ENCODE measurements around the gene GID4. TPM values are rescaled to one million over a fixed set of nuclear protein-coding genes. Genes with fewer than 3 reads are reported as not detected.

GID4 gene
- total and polyA plus RNA-seq, 2 of the 13 experiments (the other 11 are each of a cell fraction or from before 2014, with no cell fraction given): 4.3 to 6.1 TPM

DNA sequence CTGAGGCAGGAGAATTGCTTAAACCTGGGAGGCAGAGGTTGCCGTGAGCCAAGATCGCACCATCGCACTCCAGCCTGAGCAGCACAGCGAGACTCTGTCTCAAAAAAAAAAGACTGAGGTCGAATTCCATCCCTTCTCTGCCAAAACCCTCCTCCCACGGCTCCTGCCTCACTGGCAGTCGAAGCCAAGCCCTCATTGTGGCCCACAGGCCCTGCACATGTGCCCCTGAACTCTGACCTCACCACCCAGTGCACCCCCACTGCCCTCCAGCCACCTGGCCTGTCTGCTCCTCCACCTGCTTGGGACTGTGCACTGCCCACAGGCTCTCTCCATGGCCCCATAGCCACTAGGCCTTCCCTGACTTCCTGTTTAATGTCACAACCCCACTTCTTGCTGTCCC lies 76.3 kb downstream of the GID4 start (continued):
- TF ChIP-seq ZSCAN21 (CRISPR knock-in tag; IDR thresholded peaks at IDR 0.05; ENCODE audit: borderline replicate concordance) (0 out of 2 replicates have a peak, but pooled peaks have one; percentile 44), ZNF260 (CRISPR knock-in tag; IDR thresholded peaks at IDR 0.05; ENCODE audit: borderline replicate concordance, low read depth) (no peak), TFDP2 (CRISPR knock-in tag; IDR thresholded peaks at IDR 0.05) (0 out of 2 replicates have a peak, but pooled peaks have one; percentile 25), NFIC (IDR thresholded peaks at IDR 0.05; ENCODE audit: low read length) (no peak), ZBTB7B (CRISPR knock-in tag; IDR thresholded peaks at IDR 0.05) (no peak), NFKBIZ (CRISPR knock-in tag; IDR thresholded peaks at IDR 0.05) (no peak), TEAD2 (CRISPR knock-in tag; IDR thresholded peaks at IDR 0.05) (no peak), GATAD2A (CRISPR knock-in tag; IDR thresholded peaks at IDR 0.05) (peak; percentile 29; the same call in 1 of the 2 replicates), ZNF574 (CRISPR knock-in tag; IDR thresholded peaks at IDR 0.05) (0 out of 2 replicates have a peak, but pooled peaks have one; percentile 16), ZNF121 (CRISPR knock-in tag; IDR thresholded peaks at IDR 0.05) (peak; percentile 71), MTA1 (CRISPR knock-in tag; IDR thresholded peaks at IDR 0.05; ENCODE audit: borderline replicate concordance) (peak; percentile 66; the same call in 1 of the 2 replicates), HOXA3 (CRISPR knock-in tag; IDR thresholded peaks at IDR 0.05) (peak; percentile 32; the same call in 1 of the 2 replicates), THAP8 (CRISPR knock-in tag; IDR thresholded peaks at IDR 0.05; ENCODE audit: borderline replicate concordance) (no peak), ZSCAN9 (CRISPR knock-in tag; IDR thresholded peaks at IDR 0.05; ENCODE audit: borderline replicate concordance) (0 out of 2 replicates have a peak, but pooled peaks have one; percentile 14), ZNF280D (CRISPR knock-in tag; IDR thresholded peaks at IDR 0.05) (peak; percentile 52; the same call in 1 of the 2 replicates), ATM (IDR thresholded peaks at IDR 0.05; ENCODE audit: borderline replicate concordance) (no peak), HOXA5 (CRISPR knock-in tag; IDR thresholded peaks at IDR 0.05) (no peak)
- TF ChIP-seq, protein P1, sequence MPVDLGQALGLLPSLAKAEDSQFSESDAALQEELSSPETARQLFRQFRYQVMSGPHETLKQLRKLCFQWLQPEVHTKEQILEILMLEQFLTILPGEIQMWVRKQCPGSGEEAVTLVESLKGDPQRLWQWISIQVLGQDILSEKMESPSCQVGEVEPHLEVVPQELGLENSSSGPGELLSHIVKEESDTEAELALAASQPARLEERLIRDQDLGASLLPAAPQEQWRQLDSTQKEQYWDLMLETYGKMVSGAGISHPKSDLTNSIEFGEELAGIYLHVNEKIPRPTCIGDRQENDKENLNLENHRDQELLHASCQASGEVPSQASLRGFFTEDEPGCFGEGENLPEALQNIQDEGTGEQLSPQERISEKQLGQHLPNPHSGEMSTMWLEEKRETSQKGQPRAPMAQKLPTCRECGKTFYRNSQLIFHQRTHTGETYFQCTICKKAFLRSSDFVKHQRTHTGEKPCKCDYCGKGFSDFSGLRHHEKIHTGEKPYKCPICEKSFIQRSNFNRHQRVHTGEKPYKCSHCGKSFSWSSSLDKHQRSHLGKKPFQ (CRISPR knock-in tag; IDR thresholded peaks at IDR 0.05; ENCODE audit: insufficient replicate concordance): no peak
- TF ChIP-seq, protein P2, sequence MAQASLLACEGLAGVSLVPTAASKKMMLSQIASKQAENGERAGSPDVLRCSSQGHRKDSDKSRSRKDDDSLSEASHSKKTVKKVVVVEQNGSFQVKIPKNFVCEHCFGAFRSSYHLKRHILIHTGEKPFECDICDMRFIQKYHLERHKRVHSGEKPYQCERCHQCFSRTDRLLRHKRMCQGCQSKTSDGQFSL (CRISPR knock-in tag; IDR thresholded peaks at IDR 0.05): peak; percentile 98
- TF ChIP-seq, protein P3, sequence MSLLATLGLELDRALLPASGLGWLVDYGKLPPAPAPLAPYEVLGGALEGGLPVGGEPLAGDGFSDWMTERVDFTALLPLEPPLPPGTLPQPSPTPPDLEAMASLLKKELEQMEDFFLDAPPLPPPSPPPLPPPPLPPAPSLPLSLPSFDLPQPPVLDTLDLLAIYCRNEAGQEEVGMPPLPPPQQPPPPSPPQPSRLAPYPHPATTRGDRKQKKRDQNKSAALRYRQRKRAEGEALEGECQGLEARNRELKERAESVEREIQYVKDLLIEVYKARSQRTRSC (CRISPR knock-in tag; IDR thresholded peaks at IDR 0.05; ENCODE audit: low read depth): peak; percentile 50; the same call in 1 of the 2 replicates

All from HepG2 (cell line).